Left forelimb (tissue), 1 donor: ENCODE measurements around the gene RBM20.
"Not testable (repeated sequence)": the region's sequence is repeated elsewhere in the genome, so short reads cannot be mapped to it uniquely, and the experiment has no call there.

Experiments
- DNase-seq: peaks from one replicate; pipeline ENCODE4 v3.0.0-alpha.2; 2018; ENCODE audit warnings: low spot score

RBM20 gene

GRCh38 chr10:110705596-110705995, 61.5 kb downstream of the RBM20 start:
- DNase-seq = not testable (repeated sequence)

GRCh38 chr10:110706690-110707098, 62.6 kb downstream of the RBM20 start:
- DNase-seq = no peak

GRCh38 chr10:110708776-110709443, 64.8 kb downstream of the RBM20 start:
- DNase-seq = no peak

GRCh38 chr10:110709444-110709828, 65.3 kb downstream of the RBM20 start:
- DNase-seq = no peak

GRCh38 chr10:110709964-110710587, 65.9 kb downstream of the RBM20 start:
- DNase-seq = no peak

- no peak for DNase-seq
These were observed 66.5 kb downstream of the RBM20 start for GRCh38 chr10:110710621-110711020.

- no peak for DNase-seq
These were observed 67.2 kb downstream of the RBM20 start for GRCh38 chr10:110711382-110711781.

- no peak for DNase-seq
These were observed 70.2 kb downstream of the RBM20 start for GRCh38 chr10:110714356-110714755.

- DNase-seq = no peak
These were observed 73.8 kb downstream of the RBM20 start for GRCh38 chr10:110717781-110718589.

GRCh38 chr10:110721406-110722038, 77.4 kb downstream of the RBM20 start:
- DNase-seq = no peak

- no peak for DNase-seq
These were observed 79.2 kb downstream of the RBM20 start for GRCh38 chr10:110723224-110723891.

GRCh38 chr10:110724116-110724921, 80.2 kb downstream of the RBM20 start:
- DNase-seq = no peak

- DNase-seq = no peak
These were observed 80.8 kb downstream of the RBM20 start for GRCh38 chr10:110724937-110725336.

GRCh38 chr10:110725801-110726630, 81.9 kb downstream of the RBM20 start:
- DNase-seq = no peak

- not testable (repeated sequence) for DNase-seq
These were observed 83.6 kb downstream of the RBM20 start for GRCh38 chr10:110727785-110728184.

- no peak for DNase-seq
These were observed 86.4 kb downstream of the RBM20 start for GRCh38 chr10:110730345-110731050.

GRCh38 chr10:110733218-110733952, 89.2 kb downstream of the RBM20 start:
- no peak for DNase-seq

- no peak for DNase-seq
These were observed 91.5 kb downstream of the RBM20 start for GRCh38 chr10:110735620-110736027.
